ENCODE data around the gene GPR35. TPM values are rescaled to one million over a fixed set of nuclear protein-coding genes. Genes with fewer than 3 reads are reported as not detected.

The GPR35 gene, protein sequence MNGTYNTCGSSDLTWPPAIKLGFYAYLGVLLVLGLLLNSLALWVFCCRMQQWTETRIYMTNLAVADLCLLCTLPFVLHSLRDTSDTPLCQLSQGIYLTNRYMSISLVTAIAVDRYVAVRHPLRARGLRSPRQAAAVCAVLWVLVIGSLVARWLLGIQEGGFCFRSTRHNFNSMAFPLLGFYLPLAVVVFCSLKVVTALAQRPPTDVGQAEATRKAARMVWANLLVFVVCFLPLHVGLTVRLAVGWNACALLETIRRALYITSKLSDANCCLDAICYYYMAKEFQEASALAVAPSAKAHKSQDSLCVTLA
- 1.9 to 2.9 TPM (median 2.8 TPM) in 3 replicates for total RNA-seq
- long read RNA-seq = 0 reads

DNA sequence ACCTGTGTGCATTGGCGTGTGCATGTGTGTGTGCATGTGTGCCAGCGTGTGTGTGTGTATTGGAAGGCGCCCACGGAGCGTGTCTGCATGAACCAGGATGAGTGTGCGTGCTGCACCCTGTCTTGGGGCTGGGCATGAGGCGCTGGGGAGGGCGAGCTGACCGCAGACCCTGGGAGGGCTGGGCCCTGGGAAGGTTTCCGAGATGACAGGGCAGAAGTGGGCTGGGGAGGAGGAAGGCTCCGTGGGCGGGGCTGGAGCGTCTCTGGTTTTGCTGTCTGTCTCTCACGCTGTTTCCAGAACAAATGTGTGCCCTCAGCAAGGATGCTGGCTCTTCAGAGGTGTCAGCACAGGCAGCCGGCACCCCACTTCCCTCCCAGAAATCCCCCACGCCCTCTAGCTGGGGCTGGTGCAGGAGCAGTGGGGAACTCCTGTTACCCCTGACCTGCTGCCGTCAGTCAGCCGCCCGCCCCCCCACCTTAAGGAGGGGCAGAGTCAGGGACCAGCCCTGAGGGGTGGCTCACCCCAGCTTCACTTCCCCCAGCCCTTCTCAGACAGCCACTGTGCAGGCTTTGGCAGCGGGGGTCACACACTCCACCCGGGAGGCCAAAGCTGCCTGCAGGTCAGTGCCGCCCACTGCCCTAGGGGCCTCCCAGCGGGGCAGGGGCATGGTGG, at the start of gene GPR35:
GPR35 (plus strand) TSS at position 531 of the 672 bp plus-strand sequence. CDS start 4,473 bp downstream, outside the sequence.
- H3K4me3 Mint-ChIP-seq (ENCODE audit: unreplicated experiment) = no peak within 1 kb of the TSS
- DNase-seq (ENCODE audit: low spot score) = peak; percentile 85
- TF ChIP-seq, protein P1, sequence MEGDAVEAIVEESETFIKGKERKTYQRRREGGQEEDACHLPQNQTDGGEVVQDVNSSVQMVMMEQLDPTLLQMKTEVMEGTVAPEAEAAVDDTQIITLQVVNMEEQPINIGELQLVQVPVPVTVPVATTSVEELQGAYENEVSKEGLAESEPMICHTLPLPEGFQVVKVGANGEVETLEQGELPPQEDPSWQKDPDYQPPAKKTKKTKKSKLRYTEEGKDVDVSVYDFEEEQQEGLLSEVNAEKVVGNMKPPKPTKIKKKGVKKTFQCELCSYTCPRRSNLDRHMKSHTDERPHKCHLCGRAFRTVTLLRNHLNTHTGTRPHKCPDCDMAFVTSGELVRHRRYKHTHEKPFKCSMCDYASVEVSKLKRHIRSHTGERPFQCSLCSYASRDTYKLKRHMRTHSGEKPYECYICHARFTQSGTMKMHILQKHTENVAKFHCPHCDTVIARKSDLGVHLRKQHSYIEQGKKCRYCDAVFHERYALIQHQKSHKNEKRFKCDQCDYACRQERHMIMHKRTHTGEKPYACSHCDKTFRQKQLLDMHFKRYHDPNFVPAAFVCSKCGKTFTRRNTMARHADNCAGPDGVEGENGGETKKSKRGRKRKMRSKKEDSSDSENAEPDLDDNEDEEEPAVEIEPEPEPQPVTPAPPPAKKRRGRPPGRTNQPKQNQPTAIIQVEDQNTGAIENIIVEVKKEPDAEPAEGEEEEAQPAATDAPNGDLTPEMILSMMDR (IDR thresholded peaks at IDR 0.05) = no peak
- H3K4me1 Mint-ChIP-seq (ENCODE audit: low read depth) = peaks cover 7% of the 10 kb centered on the region
- no peaks in the 10 kb centered on the region for H3K9me3 Mint-ChIP-seq (ENCODE audit: low read depth)
- no peaks in the 10 kb centered on the region for H3K27me3 Mint-ChIP-seq (ENCODE audit: low read depth)
- no peaks in the 10 kb centered on the region for H3K36me3 Mint-ChIP-seq (ENCODE audit: low read depth)
- H3K27ac Mint-ChIP-seq (ENCODE audit: unreplicated experiment) = no peak within 1 kb of the TSS

GRCh38 chr2:240576036-240576435, 49.2 kb upstream of the GPR35 start:
- peaks cover 5% of the 10 kb centered on the region for H3K36me3 Mint-ChIP-seq (ENCODE audit: low read depth)
- DNase-seq (ENCODE audit: low spot score) = no peak
- H3K9me3 Mint-ChIP-seq (ENCODE audit: low read depth) = no peaks in the 10 kb centered on the region
- no peaks in the 10 kb centered on the region for H3K27me3 Mint-ChIP-seq (ENCODE audit: low read depth)
- no peak overlapping the region for H3K4me3 Mint-ChIP-seq (ENCODE audit: unreplicated experiment)
- TF ChIP-seq, protein P1 (IDR thresholded peaks at IDR 0.05) = no peak
- peaks cover 17% of the 10 kb centered on the region for H3K4me1 Mint-ChIP-seq (ENCODE audit: low read depth)
- no peak overlapping the region for H3K27ac Mint-ChIP-seq (ENCODE audit: unreplicated experiment)

- Mint-ChIP-seq H3K27ac (ENCODE audit: unreplicated experiment) (no peak overlapping the region), H3K4me3 (ENCODE audit: unreplicated experiment) (no peak overlapping the region), H3K27me3 (ENCODE audit: low read depth) (no peaks in the 10 kb centered on the region), H3K9me3 (ENCODE audit: low read depth) (no peaks in the 10 kb centered on the region), H3K36me3 (ENCODE audit: low read depth) (peaks cover 5% of the 10 kb centered on the region), H3K4me1 (ENCODE audit: low read depth) (peaks cover 13% of the 10 kb centered on the region)
- TF ChIP-seq, protein P1 (IDR thresholded peaks at IDR 0.05) = no peak
- DNase-seq (ENCODE audit: low spot score) = no peak
Measured at GRCh38 chr2:240576436-240577205, 48.7 kb upstream of the GPR35 start.

DNA sequence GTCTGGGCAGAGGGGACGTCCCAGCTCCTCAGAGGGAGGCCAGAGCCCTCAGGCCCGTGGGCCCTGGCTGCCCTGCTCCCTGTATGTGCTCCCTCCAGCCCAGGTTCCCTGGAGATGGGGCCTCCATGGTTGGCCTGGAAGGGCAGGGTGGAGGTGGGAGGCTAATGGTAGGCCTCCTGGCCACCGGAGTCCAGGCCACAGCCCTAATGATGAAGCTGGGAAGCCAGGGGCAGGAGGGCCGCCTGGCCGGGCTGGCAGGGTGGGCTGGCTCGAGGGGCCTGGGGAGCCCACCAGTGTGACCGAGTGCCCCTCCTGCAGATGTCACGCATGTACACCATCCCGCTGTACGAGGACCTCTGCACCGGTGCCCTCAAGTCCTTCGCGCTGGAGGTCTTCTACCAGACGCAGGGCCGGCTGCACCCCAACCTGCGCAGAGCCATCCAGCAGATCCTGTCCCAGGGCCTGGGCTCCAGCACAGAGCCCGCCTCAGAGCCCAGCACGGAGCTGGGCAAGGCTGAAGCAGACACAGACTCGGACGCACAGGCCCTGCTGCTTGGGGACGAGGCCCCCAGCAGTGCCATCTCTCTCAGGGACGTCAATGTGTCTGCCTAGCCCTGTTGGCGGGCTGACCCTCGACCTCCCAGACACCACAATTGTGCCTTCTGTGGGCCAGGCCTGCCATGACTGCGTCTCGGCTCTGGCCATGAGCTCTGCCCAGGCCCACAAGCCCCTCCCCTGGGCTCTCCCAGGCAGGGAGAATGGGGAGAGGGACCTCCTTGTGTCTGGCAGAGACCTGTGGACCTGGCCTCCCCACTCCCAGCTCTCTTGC, 47.8 kb upstream of the GPR35 start:
- H3K27me3 Mint-ChIP-seq (ENCODE audit: low read depth) = no peaks in the 10 kb centered on the region

More for the DNA sequence above, 47.8 kb upstream of the GPR35 start:
- H3K4me1 Mint-ChIP-seq (ENCODE audit: low read depth) = peaks cover 14% of the 10 kb centered on the region
- H3K4me3 Mint-ChIP-seq (ENCODE audit: unreplicated experiment) = no peak overlapping the region
- peaks cover 5% of the 10 kb centered on the region for H3K36me3 Mint-ChIP-seq (ENCODE audit: low read depth)
- TF ChIP-seq, protein P1 (IDR thresholded peaks at IDR 0.05) = no peak
- H3K27ac Mint-ChIP-seq (ENCODE audit: unreplicated experiment) = no peak overlapping the region
- H3K9me3 Mint-ChIP-seq (ENCODE audit: low read depth) = no peaks in the 10 kb centered on the region
- DNase-seq (ENCODE audit: low spot score) = no peak
